Stimulated activated CD4-positive, alpha-beta T cell treated with anti-CD3 and anti-CD28 coated beads, Interleukin-12 subunit alpha, Interleukin-12 subunit beta, amount 100 ng/mL, for 4 hours (primary cell): ENCODE measurements around the gene RNASE9.
"Not testable (repeated sequence)": the region's sequence is repeated elsewhere in the genome, so short reads cannot be mapped to it uniquely, and the experiment has no call there.

Experiments
- DNase-seq: peaks from one replicate; pipeline ENCODE4 v3.0.0-alpha.2; 2020

Gene RNASE9

DNA sequence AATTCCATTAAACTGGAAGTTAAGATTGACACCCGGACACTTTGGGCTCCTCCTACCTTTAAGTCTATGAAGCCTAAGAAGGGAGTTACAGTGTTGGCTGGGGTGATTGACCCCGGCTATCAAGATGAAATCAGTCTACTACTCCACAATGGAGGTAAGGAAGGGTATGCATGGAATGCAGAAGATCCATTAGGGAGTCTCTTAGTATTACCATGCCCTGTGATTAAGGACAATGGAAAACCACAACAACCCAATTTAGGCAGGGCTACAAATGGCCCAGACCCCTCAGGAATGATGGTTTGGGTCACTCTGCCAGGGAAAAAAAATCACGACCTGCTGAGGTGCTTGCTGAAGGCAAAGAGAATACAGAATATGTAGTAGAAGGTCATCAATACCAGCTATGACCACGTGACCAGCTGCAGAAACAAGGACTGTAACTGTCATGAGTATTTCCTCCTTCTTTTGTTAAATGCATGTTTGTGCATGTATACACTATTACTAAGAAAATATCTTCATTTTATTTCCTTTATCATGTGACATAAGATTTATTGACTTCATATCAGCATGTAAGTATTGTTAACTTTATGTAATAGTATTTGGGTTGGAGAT, 11.6 kb upstream of the RNASE9 start:
- DNase-seq: not testable (repeated sequence)

DNA sequence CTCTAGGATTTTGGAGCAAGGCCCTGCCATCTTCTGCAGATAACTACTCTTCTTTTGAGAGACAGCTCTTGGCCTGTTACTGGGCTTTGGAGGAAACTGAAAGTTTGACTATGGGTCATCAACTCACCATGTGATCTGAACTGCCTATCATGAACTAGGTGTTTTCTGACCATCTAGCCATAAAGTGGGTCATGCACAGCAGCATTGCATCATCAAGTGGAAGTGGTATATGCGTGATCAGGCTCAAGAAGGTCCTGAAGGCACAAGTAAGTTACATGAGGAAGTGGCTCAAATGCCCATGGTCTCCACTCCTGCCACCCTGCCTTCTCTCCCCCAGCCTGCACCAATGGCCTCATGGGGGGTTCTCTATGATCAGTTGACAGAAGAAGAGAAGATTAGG, 9.9 kb upstream of the RNASE9 start:
- not testable (repeated sequence) for DNase-seq

DNA sequence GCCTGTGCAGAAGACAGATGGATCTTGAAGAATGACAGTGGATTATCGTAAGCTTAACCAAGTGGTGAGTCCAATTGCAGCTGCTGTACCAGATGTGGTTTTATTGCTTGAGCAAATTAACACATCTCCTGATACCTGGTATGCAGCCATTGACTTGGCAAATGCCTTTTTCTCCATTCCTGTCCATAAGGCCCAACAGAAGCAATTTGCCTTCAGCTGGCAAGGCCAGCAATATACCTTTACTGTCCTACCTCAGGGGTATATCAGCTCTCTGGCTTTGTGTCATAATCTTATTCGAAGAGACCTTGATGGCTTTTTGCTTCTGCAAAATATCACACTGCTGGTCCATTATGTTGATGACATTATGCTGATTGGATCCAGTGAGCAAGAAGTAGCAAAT, 9.0 kb upstream of the RNASE9 start:
- DNase-seq: not testable (repeated sequence)

DNA sequence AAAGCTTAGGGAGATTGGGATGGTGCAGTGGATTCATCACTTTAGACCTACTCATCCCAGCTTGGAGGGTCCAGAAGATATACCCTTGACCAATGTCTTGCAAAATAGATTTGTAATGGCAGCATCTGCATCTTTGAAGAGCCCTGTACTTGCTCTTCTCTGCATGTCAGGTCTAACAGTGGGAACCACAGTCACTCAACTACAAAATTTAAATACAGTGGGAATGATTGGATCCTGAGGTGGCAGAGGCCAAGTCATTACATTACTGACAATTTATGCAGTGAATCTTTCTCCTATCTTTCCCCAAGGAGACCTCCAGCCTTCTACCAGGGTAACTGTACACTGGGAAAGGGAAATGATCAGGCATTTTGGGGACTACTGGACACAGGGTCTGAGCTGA, 8.2 kb upstream of the RNASE9 start:
- no peak for DNase-seq

DNA sequence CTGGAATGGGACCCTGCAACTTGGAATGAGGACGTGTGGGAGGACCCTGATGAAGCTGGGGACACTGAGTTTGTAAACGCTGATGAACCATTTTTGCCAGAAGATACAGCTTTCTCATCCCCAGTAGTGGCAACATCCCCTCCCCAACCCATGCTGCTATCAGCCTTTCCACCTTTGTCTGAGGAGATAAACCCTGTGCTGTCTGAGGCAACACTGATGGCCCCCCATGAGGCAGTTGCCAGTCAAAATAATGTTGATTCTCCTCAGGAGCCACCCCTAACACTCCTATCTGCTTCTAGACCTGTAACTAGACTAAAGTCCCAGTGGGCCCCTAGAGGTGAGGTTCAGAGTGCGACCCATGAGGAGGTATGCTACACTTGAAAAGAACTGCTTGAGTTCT, 7.5 kb upstream of the RNASE9 start:
- no peak for DNase-seq

DNA sequence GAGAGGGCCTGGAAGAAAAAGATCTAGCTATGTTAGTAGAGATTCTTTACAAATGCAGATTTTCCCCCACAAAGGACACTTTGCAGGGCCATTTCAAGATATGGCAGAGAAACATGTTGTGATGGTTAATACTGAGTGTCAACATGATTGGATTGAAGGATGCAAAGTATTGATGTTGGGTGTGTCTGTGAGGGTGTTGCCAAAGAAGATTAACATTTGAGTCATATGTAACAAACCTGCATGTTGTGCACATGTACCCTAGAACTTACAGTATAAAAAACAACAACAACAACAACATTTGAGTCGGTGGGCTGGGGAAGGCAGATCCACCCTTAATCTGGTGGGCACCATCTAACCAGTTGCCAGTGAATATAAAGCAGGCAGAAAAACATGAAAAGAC, 6.4 kb upstream of the RNASE9 start:
- DNase-seq: not testable (repeated sequence)

DNA sequence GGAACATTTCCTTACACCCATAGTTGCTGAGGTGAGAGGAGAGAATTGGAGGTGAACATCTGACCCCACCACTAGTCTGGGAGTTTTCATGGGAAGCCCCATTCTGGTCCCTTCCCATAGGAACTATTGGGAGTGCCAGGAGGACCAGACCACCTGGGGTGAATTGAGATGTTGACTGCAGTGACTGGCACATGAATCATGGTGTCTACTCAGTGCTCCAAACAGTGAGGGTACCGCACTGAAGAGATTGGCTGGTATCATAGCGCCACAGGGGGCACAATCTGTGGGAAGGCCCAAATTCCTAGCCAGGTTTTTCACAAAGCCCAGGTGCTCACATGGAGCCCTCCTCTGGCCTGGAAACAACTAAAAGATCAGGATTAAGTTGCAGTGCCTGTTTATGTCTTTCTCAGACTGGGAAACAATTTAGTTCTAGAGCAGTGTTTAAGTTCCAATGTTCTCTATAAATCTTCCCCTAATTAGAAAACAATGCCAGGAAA, 3.7 kb upstream of the RNASE9 start:
- no peak for DNase-seq

DNA sequence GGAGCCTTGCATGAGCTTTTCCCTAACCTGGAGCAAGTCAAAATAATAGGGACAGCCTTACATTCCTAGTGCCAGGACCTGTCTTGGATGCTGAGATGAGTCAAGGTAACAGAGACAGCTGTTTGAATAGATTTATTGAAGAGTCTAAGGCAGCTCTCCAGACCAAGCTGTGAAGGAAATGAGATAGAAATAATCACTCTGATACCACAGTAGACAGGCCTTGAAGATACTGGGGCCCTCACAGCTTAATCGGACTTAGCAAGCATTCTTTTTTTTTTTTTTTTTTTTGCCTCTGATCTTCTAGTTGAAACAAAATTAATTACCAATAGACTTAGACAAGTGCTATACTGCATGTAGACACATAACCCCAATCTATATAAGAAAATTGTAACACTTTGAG, 3.1 kb upstream of the RNASE9 start:
- DNase-seq: no peak

DNA sequence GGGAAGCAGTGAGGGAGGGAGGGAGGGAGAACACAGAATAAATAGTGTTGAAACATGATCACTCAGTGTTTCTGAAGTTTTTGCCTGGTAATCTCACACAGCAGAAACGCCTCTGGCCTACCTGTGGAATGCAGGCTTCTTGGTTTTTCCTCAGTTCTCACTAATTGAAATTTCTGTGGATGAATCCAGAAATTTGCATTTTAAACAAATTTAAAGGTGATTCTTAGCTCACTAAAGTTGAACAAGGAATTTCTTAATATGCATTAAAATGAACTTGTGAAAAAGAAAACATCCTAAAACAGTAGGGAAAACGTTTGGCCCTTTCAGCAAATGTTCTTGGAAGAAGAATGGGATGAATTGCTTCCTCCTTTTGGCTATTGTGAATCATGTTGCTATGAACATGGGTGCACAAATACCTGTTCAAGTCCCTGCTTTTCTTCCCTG, 1.4 kb downstream of the RNASE9 start:
- DNase-seq: no peak

DNA sequence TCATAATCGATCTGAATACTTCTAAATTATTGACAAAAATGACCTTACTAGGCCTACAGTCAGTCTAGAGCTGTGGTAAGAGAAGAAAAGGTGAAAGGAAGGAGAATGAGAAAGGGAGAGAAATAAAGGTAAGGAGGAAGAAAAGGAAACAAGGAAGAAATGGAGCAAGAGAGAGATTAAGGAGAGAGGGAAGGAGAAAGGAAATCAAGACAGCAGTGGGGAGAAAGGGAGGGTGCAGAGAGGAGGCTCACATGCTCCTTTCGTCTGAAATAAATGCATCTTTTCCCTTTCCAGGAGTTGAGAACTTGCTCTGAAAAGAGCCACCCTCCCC, 3.7 kb downstream of the RNASE9 start:
- DNase-seq: no peak

DNA sequence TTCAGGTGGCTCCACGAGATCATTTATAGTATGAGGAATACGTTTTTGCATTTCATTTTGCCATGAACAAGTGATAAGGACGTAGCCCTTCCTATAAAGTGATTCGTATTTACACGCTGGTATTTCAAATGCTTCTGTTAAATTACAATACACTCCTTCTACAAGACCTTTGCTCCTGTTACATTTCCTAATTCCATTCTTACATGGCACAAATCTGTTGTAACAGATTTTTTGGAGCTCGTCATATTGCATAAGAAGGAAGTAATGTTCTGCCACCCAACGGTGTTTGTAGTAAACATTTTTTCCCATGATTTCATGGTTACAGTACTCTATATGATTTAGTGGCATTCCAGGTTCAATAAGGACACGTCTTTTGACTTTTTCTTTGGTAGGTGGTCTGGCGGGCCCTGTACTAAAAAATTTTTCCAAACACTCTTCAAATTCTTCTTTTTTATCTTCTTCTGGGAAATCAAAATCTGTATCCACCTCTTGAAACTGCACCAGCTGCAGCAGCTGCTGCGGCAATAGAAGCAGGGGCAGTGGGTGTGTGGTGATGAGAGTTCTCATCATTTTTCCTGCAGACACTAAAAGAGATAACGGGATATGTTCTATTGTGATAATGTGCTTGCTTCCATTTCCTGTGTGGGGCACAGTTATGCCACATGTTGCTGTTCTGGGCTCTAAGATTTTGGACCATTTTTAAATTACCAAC, 4.2 kb downstream of the RNASE9 start:
- no peak for DNase-seq

DNA sequence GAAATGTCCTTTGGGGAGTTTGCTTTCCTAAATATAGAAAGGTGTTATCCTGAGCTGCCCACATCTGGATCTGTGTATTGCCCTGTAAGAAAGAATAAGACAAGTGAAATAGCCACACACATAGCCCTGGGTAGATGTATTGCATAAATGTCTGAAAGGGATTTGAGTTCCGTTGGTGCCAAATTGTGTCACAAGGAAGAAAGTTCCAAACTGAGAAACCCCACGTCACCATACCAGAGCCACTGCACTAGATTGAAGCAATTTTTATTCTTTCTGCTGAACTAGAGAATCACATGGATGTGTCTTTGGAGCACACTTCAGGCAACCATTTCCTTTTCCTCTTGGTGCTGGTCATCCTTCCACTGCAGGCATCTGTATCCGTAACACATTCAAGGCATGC, 5.0 kb downstream of the RNASE9 start:
- no peak for DNase-seq

DNA sequence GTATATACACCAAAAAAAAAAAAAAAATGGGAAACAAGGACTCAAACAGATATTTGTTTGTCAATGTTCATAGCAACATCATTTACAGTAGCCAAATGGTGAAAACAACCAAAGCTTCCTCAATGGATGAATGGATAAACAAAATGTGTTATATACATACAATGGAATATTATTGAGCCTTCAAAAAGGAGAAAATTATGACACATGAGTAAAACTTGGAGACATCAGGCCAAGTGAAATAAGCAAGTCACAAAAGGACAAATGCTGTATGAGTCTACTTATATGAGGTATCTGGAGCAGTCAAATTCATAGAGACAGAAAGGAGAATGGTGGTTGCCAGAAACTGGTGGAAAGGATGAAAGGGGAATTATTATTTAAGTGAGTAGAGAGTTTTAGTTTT, 7.8 kb downstream of the RNASE9 start:
- DNase-seq: no peak

DNA sequence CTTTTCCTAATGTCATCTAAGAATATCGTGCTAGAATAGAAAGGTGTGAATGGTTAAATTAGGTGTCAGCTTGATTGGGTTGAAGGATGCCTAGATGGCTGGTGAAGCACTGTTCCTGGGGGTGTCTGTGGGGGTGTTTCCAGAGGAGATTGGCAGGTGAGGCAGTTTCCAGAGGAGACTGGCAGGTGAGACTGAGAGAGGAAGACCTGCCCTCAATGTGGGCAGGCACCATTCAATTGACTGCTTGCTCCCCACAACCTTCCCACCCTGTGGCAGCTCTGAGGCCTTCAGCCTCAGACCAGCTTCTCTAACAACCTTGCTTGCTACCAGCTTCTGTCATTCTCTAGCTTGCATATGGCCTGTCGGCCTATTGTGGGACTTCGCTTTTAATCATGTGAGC, 9.2 kb downstream of the RNASE9 start:
- DNase-seq: no peak

DNA sequence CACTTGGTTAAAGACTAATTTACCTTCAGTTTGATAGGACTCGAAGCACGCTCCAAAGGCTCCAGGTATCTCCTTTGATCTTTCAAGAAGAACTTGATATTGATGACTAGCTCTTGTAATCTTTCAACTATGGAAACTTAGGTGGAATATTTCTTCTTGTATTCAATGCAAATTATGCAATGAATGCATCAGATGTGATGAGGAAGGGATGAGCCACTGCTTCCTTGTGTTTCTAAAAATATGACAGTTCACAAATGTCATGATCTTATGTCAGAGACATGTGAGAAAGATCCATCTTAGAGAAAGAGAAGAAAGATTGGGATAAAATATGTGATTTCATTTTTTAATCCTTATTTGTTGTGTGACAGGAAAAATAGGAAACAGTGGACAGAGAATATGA, 9.9 kb downstream of the RNASE9 start:
- no peak for DNase-seq

DNA sequence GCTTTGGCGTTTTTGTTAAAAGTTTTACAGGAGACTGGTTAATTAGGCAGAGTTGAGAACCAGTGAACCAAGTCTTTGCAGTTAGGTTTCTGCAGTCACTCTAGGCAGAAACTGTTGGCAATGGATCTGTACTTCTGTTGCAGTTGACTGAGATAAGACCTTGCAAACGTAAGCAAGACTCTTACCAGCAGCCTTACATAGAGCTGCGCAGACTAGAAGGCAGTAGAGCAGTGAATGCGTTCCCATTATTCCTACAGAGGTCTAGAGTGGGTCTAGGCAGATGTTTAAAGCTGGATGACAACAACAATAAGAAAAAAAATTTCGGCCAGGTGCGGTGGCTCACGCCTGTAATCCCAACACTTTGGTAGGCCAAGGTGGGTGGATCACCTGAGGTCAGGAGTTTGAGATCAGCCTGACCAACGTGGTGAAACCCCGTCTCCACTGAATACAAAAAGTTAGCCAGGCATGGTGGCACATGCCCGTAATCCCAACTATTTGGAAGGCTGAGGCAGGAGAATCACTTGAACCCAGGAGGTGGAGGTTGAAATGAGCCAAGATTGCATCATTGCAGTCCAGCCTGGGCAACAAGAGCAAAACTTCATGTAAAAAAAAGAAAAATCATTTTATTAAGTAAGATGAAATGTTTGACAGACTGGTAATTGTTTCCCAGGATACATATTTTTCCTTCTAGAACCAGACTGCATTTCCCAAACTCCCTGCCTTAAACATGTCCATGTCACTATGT, 12.3 kb downstream of the RNASE9 start:
- DNase-seq: no peak

DNA sequence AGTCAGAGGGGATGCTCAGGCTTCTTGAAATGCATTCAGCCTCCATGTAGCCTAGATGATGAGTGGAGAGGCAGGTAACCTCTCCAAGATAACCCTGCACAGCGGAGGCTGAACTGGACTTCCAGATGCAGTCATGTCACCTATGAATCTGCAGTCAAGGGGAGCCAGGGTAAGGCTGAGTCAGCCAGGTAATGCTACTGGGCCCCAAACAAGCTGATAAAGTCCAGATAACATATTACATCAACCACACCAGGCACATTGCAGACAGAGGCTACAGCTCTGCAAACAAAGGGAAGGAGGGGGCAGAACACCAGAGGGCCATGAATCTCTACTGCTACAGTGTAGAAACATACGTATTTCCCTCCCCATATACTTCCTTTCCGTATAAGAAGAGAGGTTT, 14.0 kb downstream of the RNASE9 start:
- no peak for DNase-seq

DNA sequence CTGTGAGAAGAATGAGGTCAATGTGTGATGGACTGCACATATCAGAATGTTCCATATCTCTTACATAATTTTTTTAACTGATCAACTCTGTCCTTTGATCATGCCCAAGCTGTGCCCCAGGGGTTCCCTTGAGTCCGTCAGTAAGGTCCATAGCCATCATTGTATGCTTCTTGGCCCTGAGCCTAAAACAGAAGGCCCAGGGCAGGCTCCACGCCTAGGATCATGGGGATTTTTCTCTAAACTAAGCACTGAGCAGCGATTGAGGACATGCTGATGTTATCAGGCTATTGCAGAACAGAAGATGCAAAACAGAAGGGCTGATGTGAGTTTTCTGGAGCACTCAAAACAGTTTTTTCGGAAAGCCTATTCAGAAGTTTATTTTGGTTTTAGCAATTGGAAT, 20.9 kb downstream of the RNASE9 start:
- DNase-seq: no peak

DNA sequence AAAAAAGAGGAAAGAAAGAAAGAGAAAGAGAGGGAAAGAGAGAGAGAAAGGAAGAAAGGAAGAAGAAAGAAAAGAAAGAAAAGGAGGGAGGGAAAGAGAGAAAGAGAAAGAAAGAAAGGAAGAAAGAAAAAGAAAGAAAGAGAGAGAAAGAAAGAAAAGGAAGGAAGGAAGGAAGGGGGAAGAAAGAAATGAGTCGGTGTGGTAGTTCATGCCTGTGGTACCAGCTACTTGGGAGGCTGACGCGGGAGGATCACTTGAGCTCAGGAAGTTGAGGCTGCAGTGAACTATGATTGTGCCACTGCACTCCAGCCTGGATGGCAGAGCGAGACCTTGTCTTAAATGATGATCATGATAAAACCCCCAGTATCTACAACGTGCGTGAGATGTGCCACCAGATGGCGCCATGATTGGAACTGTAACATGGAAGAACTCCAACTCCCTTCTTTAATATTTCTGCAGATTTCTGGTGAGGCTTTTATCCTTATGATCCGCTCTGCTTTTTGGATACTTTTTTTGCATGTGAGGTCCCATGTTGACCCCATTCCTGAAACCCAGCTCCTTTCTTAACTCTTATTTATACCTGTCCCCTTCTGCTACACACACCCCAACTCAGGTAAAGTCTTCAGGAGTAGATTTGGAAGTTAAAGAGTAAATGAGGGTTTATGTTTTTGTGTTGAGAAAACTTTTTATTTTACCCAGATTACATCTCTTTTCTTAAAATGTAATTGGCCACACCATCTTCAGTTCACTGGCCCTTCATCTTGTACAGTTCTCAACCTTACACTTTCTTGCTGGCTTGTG, 29.9 kb downstream of the RNASE9 start:
- peak; percentile 65 for DNase-seq

DNA sequence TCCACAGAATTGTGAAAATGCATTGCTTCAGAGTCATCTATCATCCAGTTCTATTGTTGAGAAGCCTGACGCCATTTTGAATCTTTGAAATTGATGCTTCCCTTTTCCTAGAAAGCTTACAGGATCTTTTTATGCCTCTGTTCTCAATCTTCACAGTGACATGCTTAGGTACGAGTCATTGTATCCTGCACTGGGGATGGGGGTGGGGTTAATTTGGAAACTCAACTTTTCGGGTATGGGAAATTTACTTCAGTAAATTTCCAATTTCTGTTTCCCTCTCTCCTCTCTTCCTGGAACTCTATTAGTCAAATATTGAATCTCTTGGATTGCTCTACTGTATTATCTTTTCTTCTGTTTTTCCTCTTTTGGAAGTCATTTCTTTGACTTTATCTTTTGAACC, 31.0 kb downstream of the RNASE9 start:
- no peak for DNase-seq

DNA sequence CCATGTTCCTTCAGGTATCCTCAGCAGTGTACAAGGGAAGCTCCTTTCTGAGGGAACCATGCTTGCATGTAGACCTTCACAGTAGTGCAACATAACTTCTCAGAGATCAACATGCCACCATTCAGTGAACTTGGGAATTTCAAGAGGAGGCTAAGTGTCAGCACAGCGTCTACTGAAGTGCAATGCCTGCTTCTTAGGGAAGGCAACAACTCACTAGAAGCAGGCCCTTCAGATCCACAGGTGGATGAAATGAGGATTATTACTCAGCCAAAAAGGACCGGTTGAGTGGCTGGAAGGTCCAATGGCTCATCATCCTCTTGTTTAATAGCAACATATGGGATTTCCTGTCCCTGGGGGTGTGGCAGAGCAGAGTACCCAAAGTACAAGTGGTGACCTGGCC, 36.8 kb downstream of the RNASE9 start:
- no peak for DNase-seq

DNA sequence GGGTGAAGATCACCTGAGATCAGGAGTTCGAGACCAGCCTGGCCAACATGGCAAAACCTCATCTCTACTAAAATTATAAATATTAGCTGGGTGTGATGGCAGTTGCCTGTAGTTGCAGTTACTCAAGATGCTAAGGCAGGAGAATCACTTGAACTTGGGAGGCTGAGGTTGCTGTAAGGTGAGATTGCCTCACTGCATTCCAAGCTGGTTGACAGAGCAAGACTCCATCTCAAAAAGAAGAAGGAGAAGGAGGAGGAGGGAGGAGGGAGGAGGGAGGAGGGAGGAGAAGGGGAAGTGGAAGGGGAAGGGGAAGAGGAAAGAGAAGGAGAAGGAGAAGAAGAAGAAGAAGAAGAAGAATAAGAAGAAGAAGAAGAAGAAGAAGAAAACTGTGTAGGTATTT, 38.5 kb downstream of the RNASE9 start:
- no peak for DNase-seq

DNA sequence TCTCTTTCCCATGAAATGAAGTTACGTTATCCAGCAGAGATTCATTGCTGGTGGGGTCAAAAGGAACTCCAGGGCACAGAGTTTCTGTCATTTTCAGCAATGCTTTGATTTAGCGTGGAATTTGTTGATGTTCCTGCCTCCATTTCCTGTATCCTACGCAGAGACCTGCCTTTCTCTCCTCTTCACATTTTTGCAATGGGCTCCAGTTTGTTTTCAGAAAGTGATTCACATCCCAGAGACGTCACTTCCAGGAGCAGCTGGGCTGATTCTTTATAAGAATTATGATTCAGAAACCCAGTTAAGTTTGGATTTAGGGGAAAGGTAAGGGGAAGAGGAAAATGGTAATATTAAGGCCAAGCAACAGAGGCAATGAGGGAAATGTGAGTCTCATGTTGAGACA, 43.9 kb downstream of the RNASE9 start:
- DNase-seq: no peak
